Panc1 (cell line): ENCODE measurements around the gene CCR9. TPM values are rescaled to one million over a fixed set of nuclear protein-coding genes. Genes with fewer than 3 reads are reported as not detected.

Experiments
- ATAC-seq: fragments of 200-7000 bp; cut with Tn5 transposase; 2 replicates; pipeline ENCODE4 v1.9.1; 2020; ENCODE audit warnings: mild to moderate bottlenecking, moderate library complexity
- BruUV-seq: library from RNA; stranded (reverse); fragments of 400-500 nt; replicated peaks from 2 replicates; lab custom pipeline; 2021; lab: Mats Ljungman, UMichigan
- CTCF ChIA-PET: fragments of 300-600 bp; sonication (Branson Sonifier 250); formaldehyde crosslinking; loops from one replicate; lab custom pipeline; 2022; ENCODE audit warnings: antibody characterized with exemption; lab: Charles Lee
- POLR2A ChIA-PET: fragments of 300-600 bp; sonication (Branson Sonifier 250); formaldehyde crosslinking; loops from one replicate; lab custom pipeline; 2022; ENCODE audit warnings: antibody characterized with exemption; lab: Charles Lee
- DNase-seq: peaks from one replicate; pipeline ENCODE4 v3.0.0-alpha.2; 2010; ENCODE audit warnings: low read depth, low spot score
- H3K27ac ChIP-seq: 2 replicates; pipeline ENCODE4 v1.5.1; 2011; ENCODE audit warnings: mild to moderate bottlenecking, low read length, inconsistent platforms
- H3K27me3 ChIP-seq: fragments of 200-500 bp; sonication (Bioruptor generic); 2 replicates; pipeline ENCODE4 v1.6.0; 2014; ENCODE audit warnings: low read length, inconsistent platforms; ENCODE audit not compliant: control insufficient read depth, insufficient read depth
- H3K36me3 ChIP-seq: fragments of 200-500 bp; sonication (Bioruptor generic); 2 replicates; pipeline ENCODE4 v1.5.1; 2014; ENCODE audit warnings: inconsistent platforms, mild to moderate bottlenecking, low read length, moderate library complexity; ENCODE audit not compliant: control insufficient read depth, insufficient read depth
- H3K4me1 ChIP-seq: 2 replicates; pipeline ENCODE4 v1.5.1; 2011; ENCODE audit warnings: inconsistent platforms, mild to moderate bottlenecking, low read length, moderate library complexity; ENCODE audit not compliant: control insufficient read depth, insufficient read depth
- H3K4me3 ChIP-seq, 2 experiments: 2 replicates each; pipeline ENCODE4 v1.5.1; 2011 to 2012; ENCODE audit warnings: low read depth in 2 of 2, low read length in 2 of 2, mild to moderate bottlenecking in 2 of 2, inconsistent platforms in 1 of 2, moderate library complexity in 1 of 2
- H3K9me3 ChIP-seq: fragments of 200-500 bp; sonication (Bioruptor generic); 2 replicates; pipeline ENCODE4 v1.5.1; 2014; ENCODE audit warnings: low read depth, mild to moderate bottlenecking, inconsistent platforms, low read length, moderate library complexity; ENCODE audit not compliant: control insufficient read depth, insufficient read depth
- POLR2AphosphoS5 ChIP-seq: IDR thresholded peaks from 2 replicates; pipeline ENCODE4 v1.6.1; 2012; ENCODE audit warnings: mild to moderate bottlenecking, low read depth, low read length, moderate library complexity
- SIN3A ChIP-seq: IDR thresholded peaks from 2 replicates; pipeline ENCODE4 v1.6.1; 2012; ENCODE audit warnings: low read depth, mild to moderate bottlenecking, low read length, moderate library complexity, borderline replicate concordance; ENCODE audit not compliant: insufficient read depth
- TCF7L2 ChIP-seq: IDR thresholded peaks from 2 replicates; pipeline ENCODE4 v1.6.1; 2011; ENCODE audit warnings: mild to moderate bottlenecking, low read depth, low read length, inconsistent platforms
- in situ Hi-C: cut with HindIII; loops from 2 replicates; pipeline ENCODE4 v1.10.0; 2016; ENCODE audit warnings: low sequenced_read_pairs, low pct_unique_long_range_greater_than_20kb
- intact Hi-C: fragments of 100-400 bp; cut with micrococcal nuclease; formaldehyde crosslinking; loops from one replicate; pipeline ENCODE4 v1.10.0; 2022; ENCODE audit not compliant: unreplicated experiment
- total RNA-seq: library from RNA; stranded (reverse); gene quantifications from one replicate; pipeline ENCODE4 v1.2.1, GENCODE V29; 2021; ENCODE audit not compliant: unreplicated experiment
- TF ChIP-seq, protein P1 (sequence below), 2 experiments: IDR thresholded peaks; 2 replicates each; pipeline ENCODE4 v1.6.1; 2011 to 2012; ENCODE audit warnings: low read depth in 2 of 2, control low read depth in 1 of 2, low read length in 1 of 2, mild to moderate bottlenecking in 1 of 2, moderate library complexity in 1 of 2; ENCODE audit not compliant: insufficient read depth in 1 of 2
- TF ChIP-seq, protein P2 (sequence below): fragments of 450-650 bp; IDR thresholded peaks from 2 replicates; pipeline ENCODE4 v1.5.1; 2017; ENCODE audit warnings: mild to moderate bottlenecking

The CCR9 gene
- total RNA-seq, 1 experiment from 2014 or later: not detected

DNA sequence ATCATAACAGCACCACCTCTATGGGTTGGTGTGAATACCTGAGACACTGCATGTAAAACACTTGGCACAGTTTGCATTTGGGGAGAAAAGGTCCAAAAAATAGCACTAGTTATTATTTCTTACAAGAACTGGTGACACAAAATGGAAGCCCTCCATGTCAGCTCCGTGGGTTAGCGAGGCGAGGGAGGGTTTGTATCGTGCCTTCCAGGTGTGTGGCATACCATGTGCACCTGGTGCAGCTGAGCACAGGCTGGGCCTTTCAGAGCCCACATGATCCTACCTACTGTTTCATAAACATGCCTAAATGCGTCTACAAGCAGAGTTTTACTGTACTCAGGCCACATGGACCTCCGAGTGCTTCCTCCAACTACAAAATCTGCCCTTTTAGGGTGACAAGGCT, 62.5 kb downstream of the CCR9 start:
- no peak overlapping the region for H3K4me3 ChIP-seq
- no peaks in the 10 kb centered on the region for H3K9me3 ChIP-seq
- DNase-seq (no peak), ATAC-seq (no peak)
- TF ChIP-seq, protein P1, sequence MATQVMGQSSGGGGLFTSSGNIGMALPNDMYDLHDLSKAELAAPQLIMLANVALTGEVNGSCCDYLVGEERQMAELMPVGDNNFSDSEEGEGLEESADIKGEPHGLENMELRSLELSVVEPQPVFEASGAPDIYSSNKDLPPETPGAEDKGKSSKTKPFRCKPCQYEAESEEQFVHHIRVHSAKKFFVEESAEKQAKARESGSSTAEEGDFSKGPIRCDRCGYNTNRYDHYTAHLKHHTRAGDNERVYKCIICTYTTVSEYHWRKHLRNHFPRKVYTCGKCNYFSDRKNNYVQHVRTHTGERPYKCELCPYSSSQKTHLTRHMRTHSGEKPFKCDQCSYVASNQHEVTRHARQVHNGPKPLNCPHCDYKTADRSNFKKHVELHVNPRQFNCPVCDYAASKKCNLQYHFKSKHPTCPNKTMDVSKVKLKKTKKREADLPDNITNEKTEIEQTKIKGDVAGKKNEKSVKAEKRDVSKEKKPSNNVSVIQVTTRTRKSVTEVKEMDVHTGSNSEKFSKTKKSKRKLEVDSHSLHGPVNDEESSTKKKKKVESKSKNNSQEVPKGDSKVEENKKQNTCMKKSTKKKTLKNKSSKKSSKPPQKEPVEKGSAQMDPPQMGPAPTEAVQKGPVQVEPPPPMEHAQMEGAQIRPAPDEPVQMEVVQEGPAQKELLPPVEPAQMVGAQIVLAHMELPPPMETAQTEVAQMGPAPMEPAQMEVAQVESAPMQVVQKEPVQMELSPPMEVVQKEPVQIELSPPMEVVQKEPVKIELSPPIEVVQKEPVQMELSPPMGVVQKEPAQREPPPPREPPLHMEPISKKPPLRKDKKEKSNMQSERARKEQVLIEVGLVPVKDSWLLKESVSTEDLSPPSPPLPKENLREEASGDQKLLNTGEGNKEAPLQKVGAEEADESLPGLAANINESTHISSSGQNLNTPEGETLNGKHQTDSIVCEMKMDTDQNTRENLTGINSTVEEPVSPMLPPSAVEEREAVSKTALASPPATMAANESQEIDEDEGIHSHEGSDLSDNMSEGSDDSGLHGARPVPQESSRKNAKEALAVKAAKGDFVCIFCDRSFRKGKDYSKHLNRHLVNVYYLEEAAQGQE (IDR thresholded peaks at IDR 0.05; ENCODE audit: insufficient read depth in 1 of 2, low read depth in 2 of 2, low read length in 1 of 2): no peak
- TF ChIP-seq POLR2AphosphoS5: no peak
- TF ChIP-seq SIN3A: no peak
- TF ChIP-seq TCF7L2: no peak
- TF ChIP-seq, protein P2, sequence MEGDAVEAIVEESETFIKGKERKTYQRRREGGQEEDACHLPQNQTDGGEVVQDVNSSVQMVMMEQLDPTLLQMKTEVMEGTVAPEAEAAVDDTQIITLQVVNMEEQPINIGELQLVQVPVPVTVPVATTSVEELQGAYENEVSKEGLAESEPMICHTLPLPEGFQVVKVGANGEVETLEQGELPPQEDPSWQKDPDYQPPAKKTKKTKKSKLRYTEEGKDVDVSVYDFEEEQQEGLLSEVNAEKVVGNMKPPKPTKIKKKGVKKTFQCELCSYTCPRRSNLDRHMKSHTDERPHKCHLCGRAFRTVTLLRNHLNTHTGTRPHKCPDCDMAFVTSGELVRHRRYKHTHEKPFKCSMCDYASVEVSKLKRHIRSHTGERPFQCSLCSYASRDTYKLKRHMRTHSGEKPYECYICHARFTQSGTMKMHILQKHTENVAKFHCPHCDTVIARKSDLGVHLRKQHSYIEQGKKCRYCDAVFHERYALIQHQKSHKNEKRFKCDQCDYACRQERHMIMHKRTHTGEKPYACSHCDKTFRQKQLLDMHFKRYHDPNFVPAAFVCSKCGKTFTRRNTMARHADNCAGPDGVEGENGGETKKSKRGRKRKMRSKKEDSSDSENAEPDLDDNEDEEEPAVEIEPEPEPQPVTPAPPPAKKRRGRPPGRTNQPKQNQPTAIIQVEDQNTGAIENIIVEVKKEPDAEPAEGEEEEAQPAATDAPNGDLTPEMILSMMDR: no peak
- intact Hi-C loops (no loop called here), in situ Hi-C loops (no loop called here)
- BruUV-seq: no TSS peak
- no peak overlapping the region for H3K27ac ChIP-seq
- CTCF ChIA-PET: no interaction called here
- POLR2A ChIA-PET: no interaction called here
- H3K36me3 ChIP-seq: no peaks in the 10 kb centered on the region
- H3K27me3 ChIP-seq: no peaks in the 10 kb centered on the region
- no peaks in the 10 kb centered on the region for H3K4me1 ChIP-seq

DNA sequence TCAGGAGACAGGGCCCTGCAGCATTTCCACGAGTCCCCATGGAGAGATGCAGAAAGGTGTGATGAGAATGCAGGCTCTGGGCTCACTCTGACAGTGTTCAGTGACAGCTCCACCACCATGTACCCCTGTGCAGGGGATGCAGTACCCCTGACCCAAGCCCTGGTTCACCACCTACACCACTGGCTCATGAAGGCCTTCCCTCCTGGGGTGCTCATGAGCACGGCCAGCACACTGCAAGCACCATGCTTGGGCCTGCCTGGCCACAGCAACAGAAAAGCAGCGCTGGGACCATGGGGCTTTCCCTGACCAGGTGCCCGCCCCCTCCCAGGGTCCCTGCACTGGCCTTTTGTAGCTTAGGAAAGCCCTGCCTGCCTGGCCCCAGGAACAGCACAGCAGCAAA, 63.1 kb downstream of the CCR9 start:
- ChIA-PET CTCF (no interaction called here), POLR2A (no interaction called here)
- TF ChIP-seq SIN3A (no peak), TCF7L2 (no peak), POLR2AphosphoS5 (no peak)
- TF ChIP-seq, protein P1 (IDR thresholded peaks at IDR 0.05; ENCODE audit: insufficient read depth in 1 of 2, low read depth in 2 of 2, low read length in 1 of 2): no peak
- TF ChIP-seq, protein P2: no peak
- H3K27ac ChIP-seq: no peak overlapping the region
- H3K36me3 ChIP-seq: no peaks in the 10 kb centered on the region
- in situ Hi-C loops (no loop called here), intact Hi-C loops (no loop called here)
- no peak overlapping the region for H3K4me3 ChIP-seq
- H3K9me3 ChIP-seq: no peaks in the 10 kb centered on the region
- ATAC-seq: no peak
- DNase-seq: no peak
- no peaks in the 10 kb centered on the region for H3K27me3 ChIP-seq
- H3K4me1 ChIP-seq: no peaks in the 10 kb centered on the region
- no TSS peak for BruUV-seq
